ENCODE data around the gene NHS.

NHS gene

GRCh38 chrX:17511556-17511955 is 136.6 kb downstream of the NHS start:
- no peak overlapping the region for H3K27ac ChIP-seq
- TF ChIP-seq CTCF (conservative IDR thresholded peaks at IDR 0.05) = no peak

GRCh38 chrX:17519358-17519757 is 144.4 kb downstream of the NHS start:
- TF ChIP-seq CTCF (conservative IDR thresholded peaks at IDR 0.05) = no peak
- no peak overlapping the region for H3K27ac ChIP-seq

- no peak overlapping the region for H3K27ac ChIP-seq
- TF ChIP-seq CTCF (conservative IDR thresholded peaks at IDR 0.05) = no peak
Observed at GRCh38 chrX:17520016-17520615, 145.1 kb downstream of the NHS start.

- no peak overlapping the region for H3K27ac ChIP-seq
- no peak for TF ChIP-seq CTCF (conservative IDR thresholded peaks at IDR 0.05)
Observed at GRCh38 chrX:17521871-17522693, 147.1 kb downstream of the NHS start.

GRCh38 chrX:17525266-17525665 is 150.3 kb downstream of the NHS start:
- no peak for TF ChIP-seq CTCF (conservative IDR thresholded peaks at IDR 0.05)
- no peak overlapping the region for H3K27ac ChIP-seq

GRCh38 chrX:17525762-17526555 is 151.0 kb downstream of the NHS start:
- H3K27ac ChIP-seq = no peak overlapping the region
- no peak for TF ChIP-seq CTCF (conservative IDR thresholded peaks at IDR 0.05)

- no peak overlapping the region for H3K27ac ChIP-seq
- TF ChIP-seq CTCF (conservative IDR thresholded peaks at IDR 0.05) = no peak
Observed at GRCh38 chrX:17527135-17527701, 152.2 kb downstream of the NHS start.
